Lower leg skin (tissue), 4 donors: ENCODE data around the gene ARRDC4. TPM values are rescaled to one million over a fixed set of nuclear protein-coding genes. Genes with fewer than 3 reads are reported as not detected.
"Not testable (repeated sequence)": the region's sequence is repeated elsewhere in the genome, so short reads cannot be mapped to it uniquely, and the experiment has no call there.

Experiments
- DNase-seq, 2 donors: peaks; one replicate each; pipeline ENCODE4 v3.0.0-alpha.2; 2019; ENCODE audit warnings: low spot score in 2 of 2
- H3K4me3 ChIP-seq: fragments of 200-600 bp; sonication (generic); 2 replicates; pipeline ENCODE4 v1.5.1; 2017; ENCODE audit warnings: mild to moderate bottlenecking, low read depth; ENCODE audit not compliant: poor library complexity, severe bottlenecking
- CTCF ChIP-seq, 3 donors: fragments of 450-650 bp; IDR thresholded peaks; one replicate each; pipeline ENCODE4 v1.5.1; 2016; ENCODE audit warnings: antibody characterized with exemption in 3 of 3, mild to moderate bottlenecking in 3 of 3, moderate library complexity in 2 of 3
- POLR2A ChIP-seq, 2 donors: fragments of 450-650 bp; IDR thresholded peaks; one replicate each; pipeline ENCODE4 v1.6.1; 2016 to 2017; ENCODE audit warnings: antibody characterized with exemption in 2 of 2, mild to moderate bottlenecking in 1 of 2, moderate library complexity in 1 of 2
- WGBS, 2 donors: methylation state at CpG; one replicate each; pipeline ENCODE4 v1.1.5; 2018; 5-methylcytosine and 5-hydroxymethylcytosine counted together
- intact Hi-C: fragments of 100-400 bp; cut with DNase I; formaldehyde crosslinking; loops from one replicate; pipeline ENCODE4 v1.15.0; 2023; ENCODE audit warnings: low total_unique reads
- total RNA-seq, 4 donors: library from RNA; depleted of rRNA; stranded (reverse); fragments of >200 nt; gene quantifications; one replicate each; pipeline ENCODE4 v1.1.0, GENCODE V29; 2016

Gene ARRDC4
- total RNA-seq, 4 donors from 2014 or later: 44.0 to 103 (median 60.3) TPM

- no peak overlapping the region for H3K4me3 ChIP-seq
- 85 to 100% methylated on average over 1 of the region's 1 CpG for WGBS, 2 donors
- no peak for DNase-seq
- TF ChIP-seq CTCF (IDR thresholded peaks at IDR 0.05) (no peak), POLR2A (IDR thresholded peaks at IDR 0.05) (no peak)
- intact Hi-C loops: no loop called here
Observed at GRCh38 chr15:97981758-97982157, 21.3 kb downstream of the ARRDC4 start.

- intact Hi-C loops: no loop called here
- TF ChIP-seq POLR2A (IDR thresholded peaks at IDR 0.05): no peak
- TF ChIP-seq CTCF (IDR thresholded peaks at IDR 0.05): no peak
- 54 to 59% methylated on average over 1 of the region's 1 CpG for WGBS, 2 donors
- DNase-seq: no peak
- no peak overlapping the region for H3K4me3 ChIP-seq
Observed at GRCh38 chr15:97984157-97984556, 23.7 kb downstream of the ARRDC4 start.

- DNase-seq, intact Hi-C loops, H3K4me3 ChIP-seq: not testable (repeated sequence)
- 93% methylated on average over 2 of the region's 2 CpGs for WGBS, 2 donors
Observed at GRCh38 chr15:97985979-97986378, 25.5 kb downstream of the ARRDC4 start.

- intact Hi-C loops: no loop called here
- no peak overlapping the region for H3K4me3 ChIP-seq
- no peak for TF ChIP-seq CTCF (IDR thresholded peaks at IDR 0.05)
- no peak for TF ChIP-seq POLR2A (IDR thresholded peaks at IDR 0.05)
- DNase-seq: no peak
- 74 to 90% methylated on average over 2 of the region's 2 CpGs for WGBS, 2 donors
Observed at GRCh38 chr15:97986781-97987180, 26.3 kb downstream of the ARRDC4 start.

- DNase-seq: no peak
- TF ChIP-seq CTCF (IDR thresholded peaks at IDR 0.05) (no peak), POLR2A (IDR thresholded peaks at IDR 0.05) (no peak)
- intact Hi-C loops: no loop called here
- 35 to 45% methylated on average over 2 of the region's 2 CpGs for WGBS, 2 donors
- no peak overlapping the region for H3K4me3 ChIP-seq
Observed at GRCh38 chr15:97989299-97989698, 28.8 kb downstream of the ARRDC4 start.

- no peak overlapping the region for H3K4me3 ChIP-seq
- no peak for DNase-seq
- 89 to 94% methylated on average over 3 of the region's 3 CpGs for WGBS, 2 donors
- intact Hi-C loops: no loop called here
- no peak for TF ChIP-seq CTCF (IDR thresholded peaks at IDR 0.05)
- TF ChIP-seq POLR2A (IDR thresholded peaks at IDR 0.05): no peak
Observed at GRCh38 chr15:97991972-97992541, 31.6 kb downstream of the ARRDC4 start.
